HG03571 (cell line): ENCODE measurements around the gene PGC.
"Not testable (repeated sequence)": the region's sequence is repeated elsewhere in the genome, so short reads cannot be mapped to it uniquely, and the experiment has no call there.

Experiments used
- ATAC-seq: cut with Tn5 transposase; IDR thresholded peaks from one replicate; pipeline ENCODE4 v1.9.1; 2021; ENCODE audit not compliant: unreplicated experiment

The PGC gene

DNA sequence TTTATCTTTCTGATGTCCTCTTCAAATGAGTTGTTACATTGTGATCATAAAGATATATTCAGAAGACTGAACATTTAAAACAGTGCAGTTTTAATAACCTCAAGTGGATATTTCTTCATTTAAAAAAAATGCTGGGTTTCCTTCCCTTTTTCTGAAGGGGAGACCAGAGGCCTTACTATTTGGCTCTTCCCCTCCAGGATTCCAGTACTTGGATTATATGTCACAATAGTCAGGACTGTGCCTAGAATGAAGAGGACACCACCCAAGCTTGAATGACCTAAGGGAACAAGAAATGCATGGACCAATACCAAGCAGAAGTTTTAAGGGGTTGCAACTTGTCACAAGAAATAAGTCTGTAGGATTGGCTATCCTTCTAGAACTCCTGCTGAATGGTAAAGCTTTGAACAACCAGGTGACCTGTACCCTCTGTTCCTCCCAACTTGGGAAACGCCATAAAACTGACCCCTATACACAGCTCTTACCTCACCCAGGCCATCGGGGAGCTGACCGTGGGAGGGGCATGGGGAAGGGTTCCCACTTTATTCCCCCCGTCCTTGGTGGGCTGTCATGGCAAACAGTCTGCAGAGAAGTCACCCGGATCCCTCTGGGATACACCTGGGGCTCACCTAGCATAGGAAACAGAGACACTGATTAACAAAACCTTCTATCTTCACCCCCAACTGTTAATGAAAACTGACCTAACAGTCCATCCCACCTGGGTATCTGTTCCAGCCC, 30.5 kb upstream of the PGC start:
- ATAC-seq = no peak

DNA sequence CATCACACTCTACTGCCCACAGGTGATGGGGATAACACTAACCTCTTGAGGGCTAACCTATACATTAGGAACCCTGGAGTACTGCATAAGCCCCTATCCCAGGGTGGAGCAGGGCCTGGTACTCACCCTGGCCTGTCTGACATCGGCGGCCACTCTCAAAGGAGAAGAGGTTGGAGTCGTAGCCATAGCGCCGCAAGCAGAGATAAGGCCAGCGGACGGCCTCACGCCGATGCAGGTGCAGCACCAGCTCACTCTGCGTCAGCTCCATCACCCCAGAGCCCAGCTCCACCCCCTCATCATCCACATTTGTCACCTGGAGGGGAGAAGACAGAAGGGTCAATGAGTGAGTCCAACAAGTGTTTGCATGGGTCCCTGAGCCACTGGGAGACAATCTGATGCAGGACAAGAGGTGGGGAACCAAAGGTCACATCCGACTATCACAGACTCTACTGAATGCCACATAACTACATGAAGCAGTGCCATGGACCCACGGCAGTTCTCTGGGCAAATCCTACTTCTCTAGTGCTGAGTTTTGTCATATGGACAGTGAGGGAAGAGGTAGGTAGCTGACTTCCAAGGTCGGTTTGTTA, 28.2 kb upstream of the PGC start:
- ATAC-seq = no peak

GRCh38 chr6:41774841-41775240, 27.6 kb upstream of the PGC start:
- no peak for ATAC-seq

- no peak for ATAC-seq
These were observed 24.1 kb upstream of the PGC start for GRCh38 chr6:41771058-41771983.

GRCh38 chr6:41770381-41771057, 23.3 kb upstream of the PGC start:
- ATAC-seq = no peak

- no peak for ATAC-seq
These were observed 22.2 kb upstream of the PGC start for GRCh38 chr6:41769376-41769775.

GRCh38 chr6:41768545-41769308, 21.5 kb upstream of the PGC start:
- no peak for ATAC-seq

DNA sequence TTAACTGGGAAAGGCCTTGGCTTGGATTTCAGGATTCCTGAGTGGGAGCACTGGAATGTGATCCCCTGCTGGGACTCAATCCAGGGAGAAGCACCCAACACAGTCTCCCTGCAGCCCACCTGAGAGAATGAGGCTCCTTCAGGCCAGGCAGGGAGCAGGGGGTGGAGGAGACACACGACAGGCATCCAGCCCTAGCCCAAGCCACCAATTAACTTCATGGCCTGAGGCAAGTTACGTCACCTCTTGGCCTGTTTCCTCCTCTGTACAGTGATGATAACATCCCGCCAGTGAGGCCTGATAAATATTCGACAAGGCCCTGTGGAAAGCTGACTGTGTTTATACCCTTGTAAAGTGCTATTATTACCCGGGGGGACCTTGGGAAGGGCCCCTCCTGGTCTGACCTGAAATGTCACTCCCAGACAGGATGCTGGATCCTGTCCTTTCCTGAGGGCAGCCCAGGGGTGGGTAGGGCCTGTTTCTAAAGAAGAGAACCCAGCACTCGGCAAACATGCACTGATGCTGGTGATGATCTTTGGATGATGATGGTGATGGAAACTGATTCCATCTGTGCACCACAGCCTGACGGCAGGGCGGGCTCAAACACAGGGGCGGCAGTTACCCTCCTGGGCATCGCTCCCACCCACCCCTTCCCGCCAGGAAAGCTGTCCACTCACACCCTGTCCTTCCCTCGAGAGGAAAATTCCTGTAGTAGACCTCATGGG, 20.1 kb upstream of the PGC start:
- ATAC-seq = no peak

GRCh38 chr6:41766043-41766664, 19.0 kb upstream of the PGC start:
- not testable (repeated sequence) for ATAC-seq

DNA sequence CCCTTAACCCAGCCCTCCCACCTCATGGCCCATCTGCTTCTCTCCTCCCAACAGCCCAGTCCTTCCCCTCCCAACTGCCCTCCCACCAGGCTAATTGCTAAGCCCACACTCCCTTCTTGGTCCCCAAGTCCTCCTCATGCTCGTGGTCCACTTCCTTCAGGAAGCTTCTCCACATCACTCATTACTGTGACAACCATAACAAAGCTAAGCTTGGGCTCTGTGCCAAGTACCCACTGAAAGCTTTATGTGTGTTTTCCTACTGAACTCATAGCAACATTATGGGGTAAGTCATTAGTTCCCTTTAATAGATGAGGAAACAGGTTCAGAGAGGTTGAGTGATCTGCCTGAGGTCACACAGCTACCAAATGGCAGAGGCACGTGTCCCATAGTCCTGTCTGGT, 16.3 kb upstream of the PGC start:
- no peak for ATAC-seq

DNA sequence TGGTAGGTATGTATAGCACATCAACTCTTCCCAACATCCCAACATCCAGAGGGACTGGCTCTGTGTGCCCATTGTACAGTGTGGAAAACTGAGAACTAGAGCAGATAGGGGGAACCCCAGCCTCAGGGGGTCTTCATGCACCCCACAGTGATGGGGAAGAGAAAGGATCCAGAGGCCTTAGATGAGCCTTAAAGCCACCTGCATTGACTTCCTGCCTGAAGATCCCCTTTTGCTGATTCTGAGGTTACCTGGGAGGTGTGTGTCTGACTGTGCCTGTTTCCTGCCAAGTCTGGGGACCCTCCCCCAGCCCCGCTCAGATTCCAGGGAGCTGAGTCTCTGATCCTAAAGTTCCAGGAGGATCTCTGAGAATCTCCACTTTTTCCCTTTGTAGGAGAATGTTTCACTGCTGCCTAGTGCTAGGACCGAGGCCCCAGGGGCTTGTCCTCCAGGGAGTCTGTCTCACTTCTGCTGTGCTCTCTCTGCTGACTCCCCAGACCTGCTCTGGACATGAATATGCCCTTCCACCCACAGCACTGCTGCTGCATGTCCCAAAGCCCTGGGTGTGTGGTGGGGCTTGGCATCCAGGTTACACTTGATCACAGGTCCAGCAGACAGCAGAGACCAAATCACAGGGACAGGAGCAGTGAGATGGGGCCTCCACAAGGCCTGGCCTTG, 12.8 kb upstream of the PGC start:
- ATAC-seq = no peak

DNA sequence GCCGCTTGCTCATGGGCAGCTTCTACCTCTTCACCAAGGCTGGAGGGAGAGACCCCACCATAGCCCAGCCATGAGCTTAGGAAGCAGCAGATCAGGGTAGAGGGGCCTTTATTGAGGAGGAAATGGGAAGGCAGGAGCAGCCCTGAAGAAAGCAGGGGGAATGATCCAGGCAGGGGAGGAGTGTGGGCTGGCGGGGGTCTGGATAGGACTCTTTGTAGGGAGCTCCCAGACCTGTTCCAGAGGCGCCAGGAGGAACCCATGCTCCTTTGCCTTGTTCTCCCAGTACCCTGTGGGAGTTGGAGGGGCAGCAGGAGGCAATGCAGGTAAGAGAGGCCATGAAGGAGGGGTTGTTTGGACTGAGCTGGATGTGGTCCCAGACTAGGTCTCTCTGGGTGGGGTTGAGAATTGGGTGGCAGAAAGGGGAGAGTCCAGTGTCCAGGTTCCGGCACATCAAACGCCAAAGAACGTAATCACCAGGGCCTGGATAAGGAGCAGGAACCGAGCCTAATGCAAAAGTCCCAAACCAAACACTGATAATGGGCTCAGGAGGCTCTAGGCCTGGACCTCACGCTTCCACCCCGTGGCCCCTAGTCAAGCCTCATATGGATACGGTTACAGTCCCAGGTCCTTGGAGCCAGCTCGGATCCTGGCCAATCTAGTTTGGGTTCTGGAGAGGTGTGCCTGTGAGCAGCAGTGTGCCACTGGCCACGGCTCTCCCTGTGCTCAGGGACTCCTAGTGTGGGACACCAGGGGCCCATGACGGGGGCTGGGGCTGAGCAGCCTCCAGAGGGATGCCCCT, 12.1 kb upstream of the PGC start:
- no peak for ATAC-seq

- ATAC-seq = no peak
These were observed 11.4 kb upstream of the PGC start for GRCh38 chr6:41758641-41759035.

GRCh38 chr6:41757931-41758640, 10.9 kb upstream of the PGC start:
- ATAC-seq = no peak

DNA sequence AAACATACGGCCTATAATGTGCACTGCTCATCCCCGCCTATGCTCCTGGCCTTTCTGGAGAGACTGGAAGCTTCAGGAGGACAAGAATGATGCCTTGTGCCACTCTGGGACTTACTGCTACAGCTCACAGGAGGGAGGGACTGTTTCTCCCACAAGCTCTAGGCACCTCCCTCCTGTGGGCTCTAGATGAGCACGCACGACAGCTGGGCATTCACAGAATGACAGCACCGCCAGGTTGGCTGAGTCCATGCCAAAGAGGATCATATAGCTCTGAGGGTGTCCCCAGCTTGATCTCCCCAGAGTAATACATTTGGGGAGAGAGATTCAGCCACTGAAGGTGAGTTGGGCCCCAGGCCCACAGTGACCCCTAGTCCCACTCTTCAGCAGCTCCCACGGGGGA, 10.1 kb upstream of the PGC start:
- no peak for ATAC-seq

DNA sequence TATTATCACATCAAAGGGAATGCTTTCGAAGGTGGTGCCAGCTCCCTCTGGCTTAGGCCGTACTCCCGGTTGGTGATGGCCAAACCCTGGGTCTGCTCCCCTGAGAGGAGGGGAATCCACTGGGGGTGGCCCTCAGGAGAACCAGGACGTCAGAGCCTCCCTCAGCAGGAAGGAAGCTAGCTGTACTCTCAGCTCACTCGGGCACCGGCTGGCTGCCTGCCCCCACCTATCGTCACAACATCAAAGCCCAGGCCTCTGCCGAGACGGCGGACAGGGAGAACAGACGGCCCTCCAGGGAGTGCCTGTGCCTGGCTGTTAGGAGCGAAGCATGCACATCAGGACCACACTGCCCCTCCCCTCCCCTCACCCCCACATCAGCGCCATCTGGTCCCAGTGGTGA, 9.2 kb upstream of the PGC start:
- ATAC-seq = no peak

- no peak for ATAC-seq
These were observed 8.7 kb upstream of the PGC start for GRCh38 chr6:41755895-41756294.

- no peak for ATAC-seq
These were observed 3.2 kb upstream of the PGC start for GRCh38 chr6:41750374-41750773.
